Ascending aorta (tissue), 2 donors: ENCODE results near the gene TMEM18. TPM values are rescaled to one million over a fixed set of nuclear protein-coding genes. Genes with fewer than 3 reads are reported as not detected.

Experiments used
- DNase-seq, 2 donors: peaks; one replicate each; pipeline ENCODE4 v3.0.0-alpha.2; 2019; ENCODE audit warnings: low spot score in 2 of 2
- H3K27ac ChIP-seq, 2 donors: fragments of 200-600 bp; sonication (generic); one replicate each; pipeline ENCODE4 v1.5.1; 2016 to 2017; ENCODE audit warnings: mild to moderate bottlenecking in 1 of 2
- H3K27me3 ChIP-seq: fragments of 200-600 bp; sonication (generic); one replicate; pipeline ENCODE4 v1.5.1; 2017
- H3K36me3 ChIP-seq, 2 donors: fragments of 200-600 bp; sonication (generic); one replicate each; pipeline ENCODE4 v1.5.1; 2016
- H3K4me1 ChIP-seq, 2 donors: fragments of 200-600 bp; sonication (generic); one replicate each; pipeline ENCODE4 v1.5.1; 2016 to 2017; ENCODE audit warnings: mild to moderate bottlenecking in 1 of 2
- H3K4me3 ChIP-seq, 2 donors: fragments of 200-600 bp; sonication (generic); one replicate each; pipeline ENCODE4 v1.5.1; 2016 to 2017; ENCODE audit warnings: mild to moderate bottlenecking in 1 of 2
- H3K9me3 ChIP-seq, 2 donors: fragments of 200-600 bp; sonication (generic); one replicate each; pipeline ENCODE4 v1.5.1; 2016
- CTCF ChIP-seq, 3 experiments: fragments of 200-600 bp in 2 of 3; fragments of 450-650 bp in 1 of 3; sonication (generic) in 2 of 3; IDR thresholded peaks; one replicate each; pipeline ENCODE4 v1.5.1; 2016 to 2019; ENCODE audit warnings: antibody characterized with exemption in 3 of 3, mild to moderate bottlenecking in 1 of 3, moderate library complexity in 1 of 3
- intact Hi-C: fragments of 100-400 bp; cut with DNase I; formaldehyde crosslinking; loops from one replicate; pipeline ENCODE4 v1.15.1; 2023
- total RNA-seq: library from RNA; depleted of rRNA; stranded (reverse); fragments of >200 nt; gene quantifications from one replicate; pipeline ENCODE4 v1.1.0, GENCODE V29; 2016

The TMEM18 gene
- total RNA-seq, 1 donor from 2014 or later = 6.4 TPM

- Histone ChIP-seq H3K4me3 (no peak overlapping the region), H3K27ac (no peak overlapping the region), H3K9me3 (no peaks in the 10 kb centered on the region), H3K36me3 (no peaks in the 10 kb centered on the region), H3K27me3 (no peaks in the 10 kb centered on the region), H3K4me1 (no peaks in the 10 kb centered on the region)
- DNase-seq = no peak
- intact Hi-C loops = no loop called here
- TF ChIP-seq CTCF (IDR thresholded peaks at IDR 0.05) = no peak
Measured at GRCh38 chr2:623130-623922, 53.9 kb downstream of the TMEM18 start.

- H3K27me3 ChIP-seq = no peaks in the 10 kb centered on the region
Measured at GRCh38 chr2:622357-622756, 54.8 kb downstream of the TMEM18 start.

GRCh38 chr2:621303-622099, 55.7 kb downstream of the TMEM18 start:
- Histone ChIP-seq H3K36me3 (no peaks in the 10 kb centered on the region), H3K27ac (no peak overlapping the region), H3K4me3 (no peak overlapping the region), H3K4me1 (no peaks in the 10 kb centered on the region), H3K27me3 (no peaks in the 10 kb centered on the region), H3K9me3 (no peaks in the 10 kb centered on the region)
- intact Hi-C loops = no loop called here
- no peak for TF ChIP-seq CTCF (IDR thresholded peaks at IDR 0.05)
- DNase-seq = no peak

More at GRCh38 chr2:622357-622756, 54.8 kb downstream of the TMEM18 start:
- H3K4me1 ChIP-seq = no peaks in the 10 kb centered on the region
- intact Hi-C loops = no loop called here
- no peaks in the 10 kb centered on the region for H3K36me3 ChIP-seq
- no peaks in the 10 kb centered on the region for H3K9me3 ChIP-seq
- TF ChIP-seq CTCF (IDR thresholded peaks at IDR 0.05) = no peak
- no peak overlapping the region for H3K27ac ChIP-seq
- H3K4me3 ChIP-seq = no peak overlapping the region
- no peak for DNase-seq

GRCh38 chr2:620471-621302, 56.5 kb downstream of the TMEM18 start:
- Histone ChIP-seq H3K27me3 (no peaks in the 10 kb centered on the region), H3K9me3 (no peaks in the 10 kb centered on the region), H3K36me3 (no peaks in the 10 kb centered on the region), H3K4me3 (no peak overlapping the region), H3K4me1 (no peaks in the 10 kb centered on the region), H3K27ac (no peak overlapping the region)
- TF ChIP-seq CTCF (IDR thresholded peaks at IDR 0.05) = no peak
- intact Hi-C loops = no loop called here
- no peak for DNase-seq

- TF ChIP-seq CTCF (IDR thresholded peaks at IDR 0.05) = no peak
- no peak for DNase-seq
- Histone ChIP-seq H3K9me3 (no peaks in the 10 kb centered on the region), H3K36me3 (no peaks in the 10 kb centered on the region), H3K4me1 (no peaks in the 10 kb centered on the region), H3K4me3 (no peak overlapping the region), H3K27ac (no peak overlapping the region), H3K27me3 (no peaks in the 10 kb centered on the region)
- intact Hi-C loops = no loop called here
Measured at GRCh38 chr2:620004-620403, 57.2 kb downstream of the TMEM18 start.
